A673 (cell line): ENCODE data around the gene MRPL12.

Source experiments
- EZH2 ChIP-seq: fragments of 200-600 bp; sonication (generic); IDR thresholded peaks from 2 replicates; pipeline ENCODE4 v1.6.1; 2017; ENCODE audit warnings: borderline replicate concordance, low read depth, mild to moderate bottlenecking, mixed read lengths, antibody characterized with exemption, low read length; ENCODE audit not compliant: poor library complexity, severe bottlenecking
- TF ChIP-seq, protein P1 (sequence below): fragments of 300-800, 200-600 bp; sonication (generic); conservative IDR thresholded peaks from 2 replicates; pipeline ENCODE4 v1.5.1; 2017; ENCODE audit warnings: low read depth, mild to moderate bottlenecking, antibody characterized with exemption, low read length, moderate library complexity, mixed read lengths

DNA sequence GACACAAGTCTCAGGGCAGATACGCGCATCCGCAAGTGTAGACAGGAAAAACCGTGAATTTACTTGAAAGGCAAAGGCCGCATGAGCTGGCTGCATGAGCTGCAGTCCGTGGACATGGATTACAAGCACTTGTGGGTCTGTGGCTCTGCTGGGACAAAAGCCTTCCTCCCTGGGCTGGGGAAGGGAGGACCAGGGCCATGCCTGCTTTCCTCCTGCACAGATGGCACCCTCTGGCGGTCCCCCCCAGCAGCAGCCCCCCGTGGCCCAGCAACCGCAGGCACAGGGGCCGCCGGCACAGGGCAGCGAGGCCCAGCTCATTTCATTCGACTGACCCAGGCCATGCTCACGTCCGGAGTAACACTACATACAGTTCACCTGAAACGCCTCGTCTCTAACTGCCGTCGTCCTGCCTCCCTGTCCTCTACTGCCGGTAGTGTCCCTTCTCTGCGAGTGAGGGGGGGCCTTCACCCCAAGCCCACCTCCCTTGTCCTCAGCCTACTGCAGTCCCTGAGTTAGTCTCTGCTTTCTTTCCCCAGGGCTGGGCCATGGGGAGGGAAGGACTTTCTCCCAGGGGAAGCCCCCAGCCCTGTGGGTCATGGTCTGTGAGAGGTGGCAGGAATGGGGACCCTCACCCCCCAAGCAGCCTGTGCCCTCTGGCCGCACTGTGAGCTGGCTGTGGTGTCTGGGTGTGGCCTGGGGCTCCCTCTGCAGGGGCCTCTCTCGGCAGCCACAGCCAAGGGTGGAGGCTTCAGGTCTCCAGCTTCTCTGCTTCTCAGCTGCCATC, 1.7 kb upstream of the MRPL12 start:
- TF ChIP-seq, protein P1, sequence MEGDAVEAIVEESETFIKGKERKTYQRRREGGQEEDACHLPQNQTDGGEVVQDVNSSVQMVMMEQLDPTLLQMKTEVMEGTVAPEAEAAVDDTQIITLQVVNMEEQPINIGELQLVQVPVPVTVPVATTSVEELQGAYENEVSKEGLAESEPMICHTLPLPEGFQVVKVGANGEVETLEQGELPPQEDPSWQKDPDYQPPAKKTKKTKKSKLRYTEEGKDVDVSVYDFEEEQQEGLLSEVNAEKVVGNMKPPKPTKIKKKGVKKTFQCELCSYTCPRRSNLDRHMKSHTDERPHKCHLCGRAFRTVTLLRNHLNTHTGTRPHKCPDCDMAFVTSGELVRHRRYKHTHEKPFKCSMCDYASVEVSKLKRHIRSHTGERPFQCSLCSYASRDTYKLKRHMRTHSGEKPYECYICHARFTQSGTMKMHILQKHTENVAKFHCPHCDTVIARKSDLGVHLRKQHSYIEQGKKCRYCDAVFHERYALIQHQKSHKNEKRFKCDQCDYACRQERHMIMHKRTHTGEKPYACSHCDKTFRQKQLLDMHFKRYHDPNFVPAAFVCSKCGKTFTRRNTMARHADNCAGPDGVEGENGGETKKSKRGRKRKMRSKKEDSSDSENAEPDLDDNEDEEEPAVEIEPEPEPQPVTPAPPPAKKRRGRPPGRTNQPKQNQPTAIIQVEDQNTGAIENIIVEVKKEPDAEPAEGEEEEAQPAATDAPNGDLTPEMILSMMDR = 0 out of 2 replicates have a peak, but pooled peaks have one; percentile 9
- no peak for TF ChIP-seq EZH2
